ENCODE results near the gene MYT1. TPM values are rescaled to one million over a fixed set of nuclear protein-coding genes. Genes with fewer than 3 reads are reported as not detected.

The MYT1 gene
- total and polyA plus RNA-seq, 2 of the 13 experiments (the other 11 are each of a cell fraction or from before 2014, with no cell fraction given): 0.58 to 2.5 TPM

DNA sequence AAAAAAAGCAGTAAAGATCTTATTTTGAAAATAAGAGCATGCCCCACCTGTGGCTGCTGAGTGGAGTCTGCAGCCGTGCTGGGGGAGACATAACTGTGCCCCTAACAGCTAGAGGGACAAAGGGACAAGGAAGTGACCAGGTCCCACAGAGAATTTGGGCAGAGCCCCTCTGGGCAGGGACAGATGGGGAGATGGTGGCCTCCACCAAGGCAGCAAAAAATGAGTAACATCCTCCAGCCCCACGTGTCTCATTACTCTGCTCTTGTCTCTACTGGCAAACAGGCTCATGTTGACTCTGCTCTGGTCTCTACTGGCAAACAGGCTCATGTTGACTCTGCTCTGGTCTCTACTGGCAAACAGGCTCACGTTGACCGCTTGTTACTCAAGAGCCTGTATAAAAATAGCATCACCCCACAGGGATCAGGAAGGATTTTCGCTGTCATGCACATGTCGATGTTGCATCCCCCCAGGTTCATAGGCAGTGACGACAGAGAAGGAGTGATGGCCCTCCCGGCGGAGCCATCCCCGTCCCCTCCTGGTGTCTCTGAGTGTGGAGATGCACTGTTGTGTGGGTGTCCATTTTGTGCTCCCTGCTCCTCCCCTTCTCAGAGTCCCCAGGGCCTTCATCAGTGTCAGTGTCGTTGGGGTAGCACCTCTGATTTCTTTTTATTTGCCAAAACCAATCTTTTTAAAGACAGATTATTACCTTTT lies 74.0 kb downstream of the MYT1 start (continued):
- TF ChIP-seq, protein P1, sequence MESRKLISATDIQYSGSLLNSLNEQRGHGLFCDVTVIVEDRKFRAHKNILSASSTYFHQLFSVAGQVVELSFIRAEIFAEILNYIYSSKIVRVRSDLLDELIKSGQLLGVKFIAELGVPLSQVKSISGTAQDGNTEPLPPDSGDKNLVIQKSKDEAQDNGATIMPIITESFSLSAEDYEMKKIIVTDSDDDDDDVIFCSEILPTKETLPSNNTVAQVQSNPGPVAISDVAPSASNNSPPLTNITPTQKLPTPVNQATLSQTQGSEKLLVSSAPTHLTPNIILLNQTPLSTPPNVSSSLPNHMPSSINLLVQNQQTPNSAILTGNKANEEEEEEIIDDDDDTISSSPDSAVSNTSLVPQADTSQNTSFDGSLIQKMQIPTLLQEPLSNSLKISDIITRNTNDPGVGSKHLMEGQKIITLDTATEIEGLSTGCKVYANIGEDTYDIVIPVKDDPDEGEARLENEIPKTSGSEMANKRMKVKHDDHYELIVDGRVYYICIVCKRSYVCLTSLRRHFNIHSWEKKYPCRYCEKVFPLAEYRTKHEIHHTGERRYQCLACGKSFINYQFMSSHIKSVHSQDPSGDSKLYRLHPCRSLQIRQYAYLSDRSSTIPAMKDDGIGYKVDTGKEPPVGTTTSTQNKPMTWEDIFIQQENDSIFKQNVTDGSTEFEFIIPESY (CRISPR knock-in tag; IDR thresholded peaks at IDR 0.05): no peak; the same call in 1 of the 2 replicates
- TF ChIP-seq MEIS2 (CRISPR knock-in tag; IDR thresholded peaks at IDR 0.05): no peak
- TF ChIP-seq, protein P2, sequence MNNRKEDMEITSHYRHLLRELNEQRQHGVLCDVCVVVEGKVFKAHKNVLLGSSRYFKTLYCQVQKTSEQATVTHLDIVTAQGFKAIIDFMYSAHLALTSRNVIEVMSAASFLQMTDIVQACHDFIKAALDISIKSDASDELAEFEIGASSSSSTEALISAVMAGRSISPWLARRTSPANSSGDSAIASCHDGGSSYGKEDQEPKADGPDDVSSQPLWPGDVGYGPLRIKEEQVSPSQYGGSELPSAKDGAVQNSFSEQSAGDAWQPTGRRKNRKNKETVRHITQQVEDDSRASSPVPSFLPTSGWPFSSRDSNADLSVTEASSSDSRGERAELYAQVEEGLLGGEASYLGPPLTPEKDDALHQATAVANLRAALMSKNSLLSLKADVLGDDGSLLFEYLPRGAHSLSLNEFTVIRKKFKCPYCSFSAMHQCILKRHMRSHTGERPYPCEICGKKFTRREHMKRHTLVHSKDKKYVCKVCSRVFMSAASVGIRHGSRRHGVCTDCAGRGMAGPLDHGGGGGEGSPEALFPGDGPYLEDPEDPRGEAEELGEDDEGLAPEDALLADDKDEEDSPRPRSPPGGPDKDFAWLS (CRISPR knock-in tag; IDR thresholded peaks at IDR 0.05; ENCODE audit: borderline replicate concordance): no peak
- peak; percentile 71; the same call in 1 of the 2 replicates for TF ChIP-seq TARDBP (CRISPR knock-in tag; IDR thresholded peaks at IDR 0.05)
- TF ChIP-seq, protein P3, sequence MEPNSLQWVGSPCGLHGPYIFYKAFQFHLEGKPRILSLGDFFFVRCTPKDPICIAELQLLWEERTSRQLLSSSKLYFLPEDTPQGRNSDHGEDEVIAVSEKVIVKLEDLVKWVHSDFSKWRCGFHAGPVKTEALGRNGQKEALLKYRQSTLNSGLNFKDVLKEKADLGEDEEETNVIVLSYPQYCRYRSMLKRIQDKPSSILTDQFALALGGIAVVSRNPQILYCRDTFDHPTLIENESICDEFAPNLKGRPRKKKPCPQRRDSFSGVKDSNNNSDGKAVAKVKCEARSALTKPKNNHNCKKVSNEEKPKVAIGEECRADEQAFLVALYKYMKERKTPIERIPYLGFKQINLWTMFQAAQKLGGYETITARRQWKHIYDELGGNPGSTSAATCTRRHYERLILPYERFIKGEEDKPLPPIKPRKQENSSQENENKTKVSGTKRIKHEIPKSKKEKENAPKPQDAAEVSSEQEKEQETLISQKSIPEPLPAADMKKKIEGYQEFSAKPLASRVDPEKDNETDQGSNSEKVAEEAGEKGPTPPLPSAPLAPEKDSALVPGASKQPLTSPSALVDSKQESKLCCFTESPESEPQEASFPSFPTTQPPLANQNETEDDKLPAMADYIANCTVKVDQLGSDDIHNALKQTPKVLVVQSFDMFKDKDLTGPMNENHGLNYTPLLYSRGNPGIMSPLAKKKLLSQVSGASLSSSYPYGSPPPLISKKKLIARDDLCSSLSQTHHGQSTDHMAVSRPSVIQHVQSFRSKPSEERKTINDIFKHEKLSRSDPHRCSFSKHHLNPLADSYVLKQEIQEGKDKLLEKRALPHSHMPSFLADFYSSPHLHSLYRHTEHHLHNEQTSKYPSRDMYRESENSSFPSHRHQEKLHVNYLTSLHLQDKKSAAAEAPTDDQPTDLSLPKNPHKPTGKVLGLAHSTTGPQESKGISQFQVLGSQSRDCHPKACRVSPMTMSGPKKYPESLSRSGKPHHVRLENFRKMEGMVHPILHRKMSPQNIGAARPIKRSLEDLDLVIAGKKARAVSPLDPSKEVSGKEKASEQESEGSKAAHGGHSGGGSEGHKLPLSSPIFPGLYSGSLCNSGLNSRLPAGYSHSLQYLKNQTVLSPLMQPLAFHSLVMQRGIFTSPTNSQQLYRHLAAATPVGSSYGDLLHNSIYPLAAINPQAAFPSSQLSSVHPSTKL (CRISPR knock-in tag; IDR thresholded peaks at IDR 0.05): peak; percentile 85
- no peak for TF ChIP-seq ARHGAP35 (CRISPR knock-in tag; IDR thresholded peaks at IDR 0.05; ENCODE audit: borderline replicate concordance)
- TF ChIP-seq ZNF282 (IDR thresholded peaks at IDR 0.05; ENCODE audit: partially characterized antibody): no peak
- TF ChIP-seq, protein P4, sequence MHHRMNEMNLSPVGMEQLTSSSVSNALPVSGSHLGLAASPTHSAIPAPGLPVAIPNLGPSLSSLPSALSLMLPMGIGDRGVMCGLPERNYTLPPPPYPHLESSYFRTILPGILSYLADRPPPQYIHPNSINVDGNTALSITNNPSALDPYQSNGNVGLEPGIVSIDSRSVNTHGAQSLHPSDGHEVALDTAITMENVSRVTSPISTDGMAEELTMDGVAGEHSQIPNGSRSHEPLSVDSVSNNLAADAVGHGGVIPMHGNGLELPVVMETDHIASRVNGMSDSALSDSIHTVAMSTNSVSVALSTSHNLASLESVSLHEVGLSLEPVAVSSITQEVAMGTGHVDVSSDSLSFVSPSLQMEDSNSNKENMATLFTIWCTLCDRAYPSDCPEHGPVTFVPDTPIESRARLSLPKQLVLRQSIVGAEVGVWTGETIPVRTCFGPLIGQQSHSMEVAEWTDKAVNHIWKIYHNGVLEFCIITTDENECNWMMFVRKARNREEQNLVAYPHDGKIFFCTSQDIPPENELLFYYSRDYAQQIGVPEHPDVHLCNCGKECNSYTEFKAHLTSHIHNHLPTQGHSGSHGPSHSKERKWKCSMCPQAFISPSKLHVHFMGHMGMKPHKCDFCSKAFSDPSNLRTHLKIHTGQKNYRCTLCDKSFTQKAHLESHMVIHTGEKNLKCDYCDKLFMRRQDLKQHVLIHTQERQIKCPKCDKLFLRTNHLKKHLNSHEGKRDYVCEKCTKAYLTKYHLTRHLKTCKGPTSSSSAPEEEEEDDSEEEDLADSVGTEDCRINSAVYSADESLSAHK (CRISPR knock-in tag; IDR thresholded peaks at IDR 0.05; ENCODE audit: borderline replicate concordance): no peak
- peak; percentile 47; the same call in 1 of the 2 replicates for TF ChIP-seq YEATS2 (CRISPR knock-in tag; IDR thresholded peaks at IDR 0.05; ENCODE audit: borderline replicate concordance)
- TF ChIP-seq HNRNPUL1 (IDR thresholded peaks at IDR 0.05; ENCODE audit: low read depth, low read length): no peak
- no peak for TF ChIP-seq ZNF432 (CRISPR knock-in tag; IDR thresholded peaks at IDR 0.05; ENCODE audit: borderline replicate concordance)
- TF ChIP-seq, protein P5, sequence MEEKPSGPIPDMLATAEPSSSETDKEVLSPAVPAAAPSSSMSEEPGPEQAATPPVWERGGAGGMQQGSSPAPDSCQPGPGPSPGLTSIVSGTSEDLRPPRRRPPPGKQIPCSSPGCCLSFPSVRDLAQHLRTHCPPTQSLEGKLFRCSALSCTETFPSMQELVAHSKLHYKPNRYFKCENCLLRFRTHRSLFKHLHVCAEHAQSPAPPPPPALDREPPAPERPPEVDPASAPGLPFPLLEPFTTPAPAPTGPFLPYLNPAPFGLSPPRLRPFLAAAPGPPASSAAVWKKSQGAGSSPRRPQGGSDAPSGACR (CRISPR knock-in tag; IDR thresholded peaks at IDR 0.05): peak; percentile 71; the same call in 1 of the 2 replicates
- TF ChIP-seq ZKSCAN8 (CRISPR knock-in tag; IDR thresholded peaks at IDR 0.05; ENCODE audit: borderline replicate concordance): peak; percentile 87
- no peak for TF ChIP-seq NFYB (CRISPR knock-in tag; IDR thresholded peaks at IDR 0.05)
- 0 out of 2 replicates have a peak, but pooled peaks have one; percentile 70 for TF ChIP-seq MEIS1 (CRISPR knock-in tag; IDR thresholded peaks at IDR 0.05; ENCODE audit: borderline replicate concordance)
- 0 out of 2 replicates have a peak, but pooled peaks have one; percentile 35 for TF ChIP-seq HMG20A (CRISPR knock-in tag; IDR thresholded peaks at IDR 0.05; ENCODE audit: borderline replicate concordance)
- no peak for TF ChIP-seq U2AF2 (IDR thresholded peaks at IDR 0.05; ENCODE audit: low read depth, low read length)
- peak; percentile 31; the same call in 1 of the 2 replicates for TF ChIP-seq GATA4 (IDR thresholded peaks at IDR 0.05; ENCODE audit: borderline replicate concordance, low read depth)

All from HepG2 (cell line).